HEK293T (cell line): ENCODE measurements around the gene PARD6B.

Experiments used
- CTCF ChIA-PET: fragments of 350-600 bp; formaldehyde crosslinking; extraction: SDS; loops from one replicate; lab custom pipeline; 2021; ENCODE audit warnings: antibody characterized with exemption, inconsistent platforms; lab: Yijun Ruan, JAX
- POLR2A ChIA-PET: fragments of 350-600 bp; formaldehyde crosslinking; extraction: SDS; loops from one replicate; lab custom pipeline; 2020; ENCODE audit warnings: antibody characterized with exemption, inconsistent platforms; lab: Yijun Ruan, JAX
- DNase-seq: peaks from one replicate; pipeline ENCODE4 v3.0.0; 2012; ENCODE audit warnings: mixed read lengths; ENCODE audit errors: extremely low spot score
- ARNT ChIP-seq: fragments of 450-650 bp; IDR thresholded peaks from 2 replicates; pipeline ENCODE4 v1.6.1; 2017; ENCODE audit warnings: mild to moderate bottlenecking
- BHLHE40 ChIP-seq: fragments of 450-650 bp; IDR thresholded peaks from 2 replicates; pipeline ENCODE4 v1.6.1; 2016; ENCODE audit warnings: mild to moderate bottlenecking, moderate library complexity, borderline replicate concordance
- CTBP1 ChIP-seq: fragments of 450-650 bp; IDR thresholded peaks from 2 replicates; pipeline ENCODE4 v1.6.1; 2016; ENCODE audit warnings: borderline replicate concordance
- ELF4 ChIP-seq: fragments of 450-650 bp; IDR thresholded peaks from 2 replicates; pipeline ENCODE4 v1.6.1; 2017; ENCODE audit warnings: antibody characterized with exemption
- FOXA1 ChIP-seq: fragments of 450-650 bp; IDR thresholded peaks from 2 replicates; pipeline ENCODE4 v1.6.1; 2016; ENCODE audit warnings: mild to moderate bottlenecking
- FOXK2 ChIP-seq: fragments of 450-650 bp; IDR thresholded peaks from 2 replicates; pipeline ENCODE4 v1.6.1; 2016; ENCODE audit warnings: mild to moderate bottlenecking
- FOXM1 ChIP-seq: fragments of 450-650 bp; IDR thresholded peaks from 2 replicates; pipeline ENCODE4 v1.6.1; 2017; ENCODE audit warnings: mild to moderate bottlenecking, borderline replicate concordance
- HDGF ChIP-seq: fragments of 450-650 bp; IDR thresholded peaks from 2 replicates; pipeline ENCODE4 v1.6.1; 2017; ENCODE audit warnings: antibody characterized with exemption, borderline replicate concordance
- L3MBTL2 ChIP-seq: fragments of 450-650 bp; conservative IDR thresholded peaks from 2 replicates; pipeline ENCODE4 v1.6.1; 2016; ENCODE audit warnings: mild to moderate bottlenecking
- LEF1 ChIP-seq: fragments of 450-650 bp; IDR thresholded peaks from 2 replicates; pipeline ENCODE4 v1.6.1; 2017; ENCODE audit warnings: mild to moderate bottlenecking, borderline replicate concordance
- NFRKB ChIP-seq: fragments of 450-650 bp; IDR thresholded peaks from 2 replicates; pipeline ENCODE4 v1.6.1; 2016; ENCODE audit warnings: mild to moderate bottlenecking, moderate library complexity
- PKNOX1 ChIP-seq: fragments of 450-650 bp; IDR thresholded peaks from 2 replicates; pipeline ENCODE4 v1.6.1; 2016
- SP1 ChIP-seq: fragments of 450-650 bp; IDR thresholded peaks from 2 replicates; pipeline ENCODE4 v1.6.1; 2017
- SUZ12 ChIP-seq: fragments of 450-650 bp; IDR thresholded peaks from 2 replicates; pipeline ENCODE4 v1.6.1; 2016; ENCODE audit warnings: mild to moderate bottlenecking
- TARDBP ChIP-seq: fragments of 450-650 bp; IDR thresholded peaks from 2 replicates; pipeline ENCODE4 v1.6.1; 2016
- ZNF384 ChIP-seq: fragments of 450-650 bp; IDR thresholded peaks from 2 replicates; pipeline ENCODE4 v1.6.1; 2016

The PARD6B gene

DNA sequence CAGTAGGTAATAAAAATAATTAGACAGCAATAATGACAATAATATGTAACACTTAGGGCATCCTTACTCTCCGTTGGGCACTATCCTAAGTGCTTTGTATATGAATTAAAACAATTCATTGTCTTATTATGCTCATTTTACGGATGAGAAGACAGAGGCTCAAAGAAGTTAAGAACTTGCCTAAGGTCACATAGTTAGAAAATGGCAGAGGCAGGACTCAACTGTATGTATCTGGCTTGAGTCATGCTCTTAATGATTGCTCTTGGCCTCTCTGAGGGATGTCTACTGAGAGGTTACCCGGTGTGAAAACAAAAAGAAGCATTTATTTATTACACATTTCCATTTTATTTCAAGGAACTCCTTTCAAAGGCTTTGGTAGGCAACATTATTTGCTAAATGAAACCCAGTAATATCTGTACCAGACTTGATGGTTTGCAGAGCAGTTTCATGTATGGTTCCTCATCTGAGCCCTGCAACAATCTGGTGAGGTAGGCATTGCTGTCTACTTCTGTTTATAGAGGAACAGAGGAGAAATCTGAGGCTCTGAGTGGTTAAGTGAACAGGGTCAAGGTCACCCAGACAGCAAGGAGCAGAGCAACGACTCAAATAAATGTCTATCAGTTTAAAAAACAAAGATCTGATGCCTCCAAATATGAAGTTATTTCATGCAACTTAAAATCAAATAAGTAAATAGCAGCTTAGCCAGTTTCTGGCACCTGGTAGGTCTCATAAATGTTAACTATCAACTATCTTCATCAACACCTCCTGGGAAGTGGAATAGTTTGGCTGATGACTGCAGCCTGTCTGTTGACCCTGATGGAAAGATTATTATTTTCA lies 4.2 kb upstream of the PARD6B start:
- ChIA-PET CTCF (no interaction called here), POLR2A (no interaction called here)
- TF ChIP-seq PKNOX1: no peak
- no peak for TF ChIP-seq ARNT
- no peak for TF ChIP-seq SUZ12
- no peak for TF ChIP-seq TARDBP
- no peak for TF ChIP-seq FOXM1
- TF ChIP-seq LEF1: no peak
- no peak for TF ChIP-seq HDGF
- TF ChIP-seq BHLHE40: no peak
- TF ChIP-seq SP1: no peak
- TF ChIP-seq FOXA1: no peak
- no peak for TF ChIP-seq ELF4
- no peak for TF ChIP-seq ZNF384
- no peak for TF ChIP-seq FOXK2
- TF ChIP-seq NFRKB: no peak
- TF ChIP-seq CTBP1: no peak
- TF ChIP-seq L3MBTL2: no peak
- DNase-seq: no peak

DNA sequence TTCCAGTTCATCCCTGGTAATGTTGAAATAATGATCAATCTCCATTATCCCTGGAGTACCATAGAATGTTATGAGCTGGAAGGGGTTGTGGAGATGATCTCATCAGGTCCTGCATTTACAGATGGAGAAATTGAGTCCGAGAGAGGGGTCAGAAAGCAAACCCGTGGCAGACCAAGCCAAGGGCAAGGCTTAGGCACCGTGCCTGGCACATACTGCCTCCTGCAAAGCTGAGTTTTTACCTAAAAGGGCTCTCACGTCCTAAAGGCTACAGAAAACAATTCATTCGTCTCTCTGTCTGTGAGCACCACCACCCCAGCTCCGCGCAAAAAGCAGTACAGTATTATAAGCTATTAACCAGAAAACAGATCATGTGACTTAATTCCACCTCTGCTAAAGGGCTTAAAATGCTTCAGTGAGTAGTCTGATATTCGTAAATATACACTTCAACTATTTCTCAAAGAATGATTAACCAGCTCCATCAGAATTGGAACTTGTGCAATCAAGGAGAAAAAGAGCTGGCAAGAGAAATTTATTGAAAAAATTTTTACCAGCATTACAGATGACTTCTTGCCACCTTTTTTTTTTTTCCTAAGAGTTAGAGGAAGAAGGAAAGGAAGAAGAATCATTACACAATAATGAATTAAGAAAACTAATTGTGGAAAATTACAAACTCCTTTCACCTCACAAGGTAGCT lies 3.4 kb upstream of the PARD6B start:
- no peak for DNase-seq
- ChIA-PET CTCF (interaction anchor here (1.0 kb wide), 1 partner anchor 10 kb away, joined by 3 read pairs; no protein-coding TSS in a partner anchor), POLR2A (no interaction called here)
- TF ChIP-seq BHLHE40: no peak

DNA sequence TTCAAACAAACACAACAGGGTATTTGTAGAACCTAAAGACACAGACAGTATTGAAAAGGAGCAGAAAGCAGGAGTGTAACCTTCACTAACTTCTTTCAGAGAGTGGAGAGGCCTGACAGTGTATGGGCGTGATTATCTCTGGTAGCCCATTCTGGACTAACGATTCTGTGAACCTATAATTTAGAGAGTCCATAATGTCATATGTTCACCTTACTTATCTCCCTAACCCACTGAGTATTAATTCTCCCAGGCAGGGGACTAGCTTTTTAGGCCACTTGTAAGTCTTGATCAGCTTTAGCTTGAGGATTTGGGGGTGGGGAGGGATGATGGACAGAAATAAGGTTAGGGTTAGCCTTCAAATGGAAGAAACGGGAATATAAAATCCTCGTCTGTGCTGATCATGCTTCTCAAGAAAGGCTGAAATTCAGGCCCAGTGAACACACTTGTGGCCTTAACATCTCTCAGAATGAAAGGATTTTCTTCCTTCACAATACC lies 2.8 kb upstream of the PARD6B start:
- CTCF ChIA-PET: interaction anchor here (1.0 kb wide), 1 partner anchor 11 kb away, joined by 3 read pairs; no protein-coding TSS in a partner anchor
- TF ChIP-seq LEF1 (no peak), L3MBTL2 (no peak), ELF4 (no peak), FOXA1 (no peak), SUZ12 (no peak), NFRKB (no peak)
- POLR2A ChIA-PET: interaction anchor here (1.4 kb wide), 1 partner anchor 13 kb away, joined by 4 read pairs; no protein-coding TSS in a partner anchor
- DNase-seq: no peak

DNA sequence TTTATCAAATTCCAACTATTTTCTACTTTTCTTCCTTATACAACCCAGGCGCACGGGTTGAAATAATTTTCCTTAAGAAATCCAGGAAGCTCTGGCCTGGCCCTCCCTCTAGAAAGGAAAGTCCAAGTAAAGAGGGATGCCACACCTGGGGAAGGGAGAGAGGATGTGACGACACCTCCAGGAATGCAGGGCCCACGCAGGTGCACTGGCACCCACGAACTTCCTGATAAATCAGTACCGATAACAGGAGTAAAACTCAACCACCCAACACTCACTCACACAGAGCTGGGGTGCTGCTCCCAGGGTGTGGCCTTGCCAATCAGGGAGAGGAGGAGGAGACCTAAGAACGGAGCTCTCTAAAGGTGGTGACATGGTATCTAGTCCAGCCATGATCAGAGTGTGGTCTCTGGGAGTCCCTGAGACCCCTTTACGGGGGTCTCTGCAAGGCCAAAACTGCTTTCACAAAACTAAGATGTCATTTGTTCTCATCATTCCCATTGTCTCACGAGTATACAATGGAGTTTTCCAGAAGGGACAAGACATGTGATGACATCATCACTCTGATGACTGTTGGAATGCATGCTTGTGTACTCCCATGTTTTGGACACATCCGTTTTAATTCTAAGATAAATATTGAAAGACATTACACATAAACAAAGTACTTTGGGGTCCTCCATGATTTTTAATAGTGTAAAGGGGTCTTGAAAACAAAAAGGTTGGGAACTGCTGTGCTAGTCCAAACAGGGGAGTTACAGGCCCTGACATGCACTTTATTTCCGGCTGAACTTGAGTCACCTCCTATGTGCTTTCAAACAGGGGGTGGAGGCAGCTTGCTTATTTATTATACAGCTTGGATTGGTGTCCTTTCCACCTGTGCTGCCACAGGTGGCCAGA lies 2.2 kb upstream of the PARD6B start:
- ChIA-PET CTCF (interaction anchor here (0.6 to 1.2 kb wide), 3 partner anchors 12 to 242 kb away, joined by 3 to 5 read pairs (median 3); no protein-coding TSS in a partner anchor), POLR2A (interaction anchor here (1.3 to 1.4 kb wide), 2 partner anchors 13 to 20 kb away, joined by 4 read pairs; no protein-coding TSS in a partner anchor)
- DNase-seq: no peak
- TF ChIP-seq SUZ12 (no peak), CTBP1 (no peak), TARDBP (no peak), BHLHE40 (no peak), LEF1 (no peak), ELF4 (no peak), SP1 (no peak), NFRKB (no peak)

DNA sequence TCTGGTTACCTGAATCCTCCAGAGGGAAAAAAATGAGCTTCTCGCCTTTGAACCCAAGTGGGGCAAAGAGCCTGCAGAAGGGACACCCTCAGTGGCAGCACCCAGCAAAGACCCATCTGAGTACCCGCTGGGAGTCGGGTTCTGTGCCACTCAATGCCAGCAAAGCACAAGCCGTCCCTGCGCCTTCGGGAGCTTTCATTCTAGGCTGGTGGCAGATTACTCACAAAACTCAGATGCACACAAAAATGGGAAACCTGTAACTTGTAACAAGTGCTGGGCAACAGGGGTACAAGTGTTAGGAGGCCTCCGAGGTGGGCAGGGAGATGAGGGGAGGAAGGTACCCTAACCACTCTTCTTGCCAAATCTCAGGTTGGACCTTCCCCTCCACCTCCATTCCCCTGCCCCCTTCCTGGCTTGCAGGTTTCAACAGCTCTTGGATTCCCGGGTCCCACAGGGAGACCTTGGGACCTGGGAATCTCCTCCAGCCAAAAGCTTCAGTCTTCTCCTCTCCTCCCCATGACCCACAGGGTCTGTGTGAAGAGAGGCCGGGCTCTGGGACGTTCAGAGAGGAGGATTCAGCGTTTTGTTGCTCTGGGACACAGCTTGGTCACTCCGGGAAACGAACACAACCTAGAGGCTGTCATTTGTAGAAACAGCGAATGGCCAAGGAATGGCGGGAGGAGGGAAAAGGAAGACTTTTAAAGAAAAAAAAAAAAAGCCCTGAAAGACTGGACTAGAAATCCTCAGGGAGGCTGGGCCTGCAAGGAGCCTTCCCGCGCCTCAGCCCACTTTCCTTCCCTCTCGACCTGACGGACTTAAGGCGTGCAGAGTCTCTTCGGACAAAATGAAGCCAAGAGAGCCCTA lies 1.2 kb upstream of the PARD6B start:
- no peak for TF ChIP-seq SP1
- TF ChIP-seq SUZ12: no peak
- no peak for TF ChIP-seq ARNT
- no peak; the same call in 1 of the 2 replicates for TF ChIP-seq ZNF384
- no peak for TF ChIP-seq ELF4
- TF ChIP-seq BHLHE40: no peak
- no peak for TF ChIP-seq CTBP1
- TF ChIP-seq PKNOX1: no peak
- no peak for TF ChIP-seq NFRKB
- no peak for TF ChIP-seq HDGF
- no peak for TF ChIP-seq FOXM1
- TF ChIP-seq TARDBP: no peak
- TF ChIP-seq LEF1: no peak
- no peak for TF ChIP-seq FOXK2
- no peak for TF ChIP-seq L3MBTL2
- TF ChIP-seq FOXA1: no peak
- POLR2A ChIA-PET: interaction anchor here (1.3 to 2.2 kb wide), 3 partner anchors 12 to 19 kb away, joined by 4 to 7 read pairs (median 4); no protein-coding TSS in a partner anchor
- DNase-seq: no peak
- CTCF ChIA-PET: interaction anchor here (0.6 to 1.2 kb wide), 2 partner anchors 19 to 243 kb away, joined by 3 to 5 read pairs; no protein-coding TSS in a partner anchor
